Measurements from ENCODE around the gene NF1.
"Not testable (repeated sequence)": the region's sequence is repeated elsewhere in the genome, so short reads cannot be mapped to it uniquely, and the experiment has no call there.

Gene NF1

GRCh38 chr17:31252741-31253140 lies 158.0 kb downstream of the NF1 start:
- ATAC-seq: no peak

GRCh38 chr17:31254654-31255053 lies 159.9 kb downstream of the NF1 start:
- no peak for DNase-seq
- ATAC-seq: no peak

More at GRCh38 chr17:31252741-31253140, 158.0 kb downstream of the NF1 start:
- DNase-seq: no peak

- ATAC-seq: no peak
- DNase-seq: no peak
Measured at GRCh38 chr17:31256936-31257335, 162.2 kb downstream of the NF1 start.

- DNase-seq (no peak), ATAC-seq (no peak)
Measured at GRCh38 chr17:31260151-31260550, 165.4 kb downstream of the NF1 start.

- DNase-seq (no peak), ATAC-seq (no peak)
Measured at GRCh38 chr17:31261601-31262000, 166.8 kb downstream of the NF1 start.

DNA sequence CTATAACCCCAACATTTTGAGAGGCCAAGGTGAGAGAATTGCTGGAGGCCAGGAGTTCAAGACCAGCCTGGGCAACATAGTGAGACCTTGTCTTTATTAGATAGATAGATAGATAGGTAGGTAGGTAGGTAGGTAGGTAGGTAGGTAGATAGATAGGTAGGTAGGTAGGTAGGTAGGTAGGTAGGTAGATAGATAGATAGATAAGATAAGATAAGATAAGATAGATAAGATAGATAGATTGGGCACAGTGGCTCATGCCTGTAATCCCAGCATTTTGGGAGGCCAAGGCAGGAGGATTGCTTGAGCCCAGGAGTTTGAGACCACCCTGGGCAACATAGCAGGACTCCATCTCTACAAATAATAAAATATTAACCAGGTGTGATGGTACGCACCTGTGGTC lies 168.1 kb downstream of the NF1 start:
- not testable (repeated sequence) for DNase-seq, ATAC-seq

- DNase-seq (no peak), ATAC-seq (no peak)
Measured at GRCh38 chr17:31266042-31266441, 171.3 kb downstream of the NF1 start.

- DNase-seq (no peak), ATAC-seq (no peak)
Measured at GRCh38 chr17:31269036-31269577, 174.3 kb downstream of the NF1 start.

- ATAC-seq (no peak), DNase-seq (no peak)
Measured at GRCh38 chr17:31269578-31269983, 174.8 kb downstream of the NF1 start.

DNA sequence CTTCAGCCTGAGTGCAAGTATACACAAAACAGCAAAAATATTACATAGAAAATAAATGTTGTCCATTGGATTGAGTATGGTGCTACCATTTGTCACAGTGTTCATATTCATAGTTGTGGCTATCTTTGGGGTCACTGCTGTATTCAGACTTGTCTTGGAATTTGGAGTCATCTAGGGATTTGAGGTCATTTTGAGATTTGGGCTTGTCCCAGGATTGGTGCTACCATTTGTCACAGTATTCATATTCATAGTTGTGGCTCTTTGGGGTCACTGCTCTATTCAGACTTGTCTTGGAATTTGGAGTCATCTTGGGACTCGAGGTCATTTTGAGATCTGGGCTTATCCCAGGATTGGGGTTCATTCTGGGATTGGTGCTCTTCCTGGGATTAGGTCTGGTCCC lies 177.5 kb downstream of the NF1 start:
- ATAC-seq (no peak), DNase-seq (no peak)

- no peak for ATAC-seq
- DNase-seq: no peak
Measured at GRCh38 chr17:31272803-31273202, 178.0 kb downstream of the NF1 start.

DNA sequence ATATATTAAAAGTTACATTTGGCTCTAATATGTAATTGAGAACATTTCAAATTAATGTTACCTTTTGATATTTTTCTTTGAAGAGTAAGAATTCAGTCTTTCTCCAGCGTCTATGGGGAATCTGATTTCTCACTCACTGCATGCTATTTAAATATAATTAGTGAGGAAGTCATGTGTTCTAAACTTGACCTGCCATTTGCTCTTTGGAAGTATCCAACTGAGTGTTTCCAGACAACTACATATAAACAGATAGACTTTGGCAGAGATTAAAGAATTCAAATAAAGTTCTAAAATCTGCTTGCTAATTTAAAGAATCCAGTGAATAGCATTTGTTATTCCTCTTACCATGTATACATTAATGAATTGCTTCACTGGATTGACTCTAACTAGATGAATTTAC lies 178.7 kb downstream of the NF1 start:
- no peak for ATAC-seq
- DNase-seq: no peak

DNA sequence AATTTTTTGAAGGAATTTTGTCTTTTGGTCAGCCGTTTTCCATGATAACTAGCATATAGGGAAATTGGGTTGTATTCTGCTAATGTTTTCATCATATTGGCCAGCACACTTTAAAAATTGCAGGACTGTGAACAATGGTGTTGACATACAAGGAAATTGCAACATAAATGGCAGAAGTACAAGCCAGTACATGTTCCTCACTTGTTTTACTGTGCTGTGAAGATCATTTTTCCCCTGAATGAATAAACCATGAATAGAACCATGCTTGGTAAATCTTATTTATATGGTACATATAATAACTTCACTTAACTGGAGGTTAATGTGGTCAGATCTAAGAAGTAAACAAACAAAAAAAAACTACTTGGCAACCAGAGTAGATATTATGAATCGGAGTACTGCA lies 179.5 kb downstream of the NF1 start:
- DNase-seq: no peak
- no peak for ATAC-seq

DNA sequence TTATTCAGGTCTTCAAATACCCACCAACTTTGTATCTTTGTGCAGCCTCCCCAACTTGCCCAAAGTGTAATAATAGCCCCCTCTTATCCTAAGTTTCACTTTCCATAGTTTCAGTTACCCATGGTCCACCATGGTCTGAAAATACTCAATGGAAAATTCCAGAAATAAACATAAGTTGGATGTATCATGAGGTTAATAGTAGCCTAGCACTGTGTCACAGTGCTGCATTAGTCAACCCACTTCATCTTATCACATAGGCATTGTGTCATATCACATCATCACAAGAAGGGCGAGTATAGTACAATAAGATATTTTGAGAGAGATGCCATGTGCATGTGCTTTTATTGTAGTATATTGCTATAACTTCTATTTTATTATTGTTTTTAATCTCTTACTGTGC lies 180.3 kb downstream of the NF1 start:
- ATAC-seq (no peak), DNase-seq (no peak)

GRCh38 chr17:31279401-31279800 lies 184.6 kb downstream of the NF1 start:
- DNase-seq: no peak
- ATAC-seq: no peak

DNA sequence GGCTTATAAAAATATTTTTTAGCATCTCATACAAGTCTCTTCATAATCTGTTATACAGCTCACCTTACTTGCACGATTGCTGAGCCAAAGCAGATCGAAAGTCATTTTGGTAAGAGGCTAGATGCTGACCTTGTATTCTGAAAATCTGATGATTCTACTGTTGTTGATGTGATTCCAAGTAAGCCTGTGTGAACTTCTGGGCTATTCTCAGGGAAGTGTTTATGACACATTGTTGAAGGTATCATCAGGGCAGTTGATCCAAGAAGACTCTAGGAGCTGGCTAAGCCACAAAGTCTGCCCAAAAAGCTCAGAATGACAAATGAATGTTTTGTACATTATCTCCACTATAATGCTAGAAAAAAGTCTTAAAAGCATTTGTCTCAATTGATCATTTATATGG lies 186.3 kb downstream of the NF1 start:
- ATAC-seq: no peak
- DNase-seq: no peak

GRCh38 chr17:31283841-31284240 lies 189.1 kb downstream of the NF1 start:
- no peak for DNase-seq

GRCh38 chr17:31286587-31286986 lies 191.8 kb downstream of the NF1 start:
- DNase-seq (no peak), ATAC-seq (no peak)

More at GRCh38 chr17:31283841-31284240, 189.1 kb downstream of the NF1 start:
- ATAC-seq: no peak

GRCh38 chr17:31287932-31288331 lies 193.2 kb downstream of the NF1 start:
- ATAC-seq, DNase-seq: not testable (repeated sequence)

GRCh38 chr17:31289790-31290189 lies 195.0 kb downstream of the NF1 start:
- no peak for DNase-seq
- no peak for ATAC-seq

GRCh38 chr17:31291820-31292219 lies 197.0 kb downstream of the NF1 start:
- DNase-seq: no peak
- no peak for ATAC-seq

GRCh38 chr17:31293581-31293980 lies 198.8 kb downstream of the NF1 start:
- ATAC-seq (no peak), DNase-seq (no peak)

DNA sequence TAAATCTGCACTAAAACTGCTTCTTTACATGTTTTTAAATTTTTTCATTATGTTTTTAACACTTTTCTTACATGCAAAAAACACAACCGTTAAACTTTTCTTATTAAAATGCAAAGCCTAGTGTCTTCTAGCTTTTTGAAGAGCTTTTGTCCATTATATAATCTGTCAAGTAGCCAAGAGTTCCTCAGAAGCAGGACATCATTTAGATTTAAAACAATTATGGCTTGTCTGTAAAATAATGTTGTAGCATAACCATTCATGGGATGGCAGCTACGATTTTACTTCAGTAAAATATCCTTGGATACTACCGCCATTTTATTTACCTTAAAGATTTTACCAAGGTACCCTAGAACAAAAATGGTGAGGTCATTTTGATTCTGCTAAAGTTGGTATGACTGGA lies 199.5 kb downstream of the NF1 start:
- DNase-seq (no peak), ATAC-seq (no peak)

GRCh38 chr17:31294820-31295488 lies 200.2 kb downstream of the NF1 start:
- DNase-seq (no peak), ATAC-seq (no peak)
